MCF 10A (cell line): ENCODE results near the gene VAMP1. TPM values are rescaled to one million over a fixed set of nuclear protein-coding genes. Genes with fewer than 3 reads are reported as not detected.

Source experiments
- Bru-seq: library from RNA; stranded (reverse); fragments of 400-500 nt; gene quantifications from one replicate; lab custom pipeline; 2021; lab: Mats Ljungman, UMichigan
- BruChase-seq, 2 experiments: library from RNA; stranded (reverse); fragments of 400-500 nt; gene quantifications; one replicate each; lab custom pipeline; 2021; lab: Mats Ljungman, UMichigan
- BruUV-seq: library from RNA; stranded (reverse); fragments of 400-500 nt; replicated peaks from 2 replicates; lab custom pipeline; 2021; lab: Mats Ljungman, UMichigan
- CTCF ChIA-PET: fragments of 300-600 bp; sonication (Branson Sonifier 250); formaldehyde crosslinking; extraction: SDS; loops from one replicate; lab custom pipeline; 2021; ENCODE audit warnings: antibody characterized with exemption, inconsistent platforms; lab: Yijun Ruan, JAX
- POLR2A ChIA-PET: fragments of 300-600, 350-650 bp; sonication (Branson Sonifier 250); formaldehyde crosslinking; extraction: SDS; loops from one replicate; lab custom pipeline; 2020; ENCODE audit warnings: antibody characterized with exemption, inconsistent platforms; lab: Yijun Ruan, JAX
- DNase-seq: peaks from one replicate; pipeline ENCODE4 v3.0.0-alpha.2; 2018; ENCODE audit not compliant: unreplicated experiment
- H3K27ac Mint-ChIP-seq: one replicate; pipeline ENCODE4 v1.8.0; 2022; ENCODE audit warnings: mild to moderate bottlenecking, low read depth, mixed read lengths; ENCODE audit not compliant: unreplicated experiment
- H3K27me3 Mint-ChIP-seq: one replicate; pipeline ENCODE4 v1.8.0; 2022; ENCODE audit warnings: mixed read lengths; ENCODE audit not compliant: insufficient read depth, unreplicated experiment
- H3K36me3 Mint-ChIP-seq: one replicate; pipeline ENCODE4 v1.8.0; 2022; ENCODE audit warnings: mild to moderate bottlenecking, moderate library complexity, mixed read lengths; ENCODE audit not compliant: insufficient read depth, unreplicated experiment
- H3K4me1 Mint-ChIP-seq: one replicate; pipeline ENCODE4 v1.8.0; 2022; ENCODE audit warnings: mixed read lengths; ENCODE audit not compliant: insufficient read depth, unreplicated experiment
- H3K4me3 Mint-ChIP-seq: one replicate; pipeline ENCODE4 v1.8.0; 2022; ENCODE audit warnings: mild to moderate bottlenecking, moderate library complexity, mixed read lengths; ENCODE audit not compliant: unreplicated experiment
- H3K9me3 Mint-ChIP-seq: one replicate; pipeline ENCODE4 v1.8.0; 2022; ENCODE audit warnings: mixed read lengths; ENCODE audit not compliant: unreplicated experiment
- intact Hi-C: fragments of 100-400 bp; cut with micrococcal nuclease; formaldehyde crosslinking; loops from 2 replicates; pipeline ENCODE4 v1.14.1; 2022
- long read RNA-seq: library from polyadenylated mRNA; stranded (forward); transcript quantifications from one replicate; pipeline ENCODE4 v2.0.0, GENCODE V29; 2022
- total RNA-seq: library from RNA; stranded (reverse); gene quantifications from 2 replicates; pipeline ENCODE4 v1.2.3, GENCODE V29; 2022
- TF ChIP-seq, protein P1 (sequence below): fragments of 200-600 bp; IDR thresholded peaks from one replicate; pipeline ENCODE4 v1.8.0; 2022; ENCODE audit warnings: antibody characterized with exemption, mild to moderate bottlenecking; ENCODE audit not compliant: unreplicated experiment

The VAMP1 gene, protein sequence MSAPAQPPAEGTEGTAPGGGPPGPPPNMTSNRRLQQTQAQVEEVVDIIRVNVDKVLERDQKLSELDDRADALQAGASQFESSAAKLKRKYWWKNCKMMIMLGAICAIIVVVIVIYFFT
- 2.5 and 2.9 TPM in 2 replicates for total RNA-seq
- percentile 49 among the genes with signal in this experiment for Bru-seq, nascent RNA
- percentile 46 among the genes with signal in this experiment for BruChase-seq, experiment 1, labeled RNA remaining after a 6-hour chase
- percentile 51 among the genes with signal in this experiment for BruChase-seq, experiment 2, labeled RNA remaining after a 2-hour chase
- long read RNA-seq, partial matches to known transcripts, result 0 of 2 reads
- long read RNA-seq, other reads (novel, unspliced or antisense), result 1 of 2 reads

GRCh38 chr12:6470375-6471163, at the start of gene VAMP1:
VAMP1 (minus strand) TSS chr12:6470677; CDS start chr12:6470531, 146 bp downstream.
- Mint-ChIP-seq H3K27me3 (no peaks in the 10 kb centered on the region), H3K27ac (peak within 1 kb of the TSS; percentile 87), H3K36me3 (peaks cover 19% of the 10 kb centered on the region), H3K4me3 (peak within 1 kb of the TSS; percentile 72), H3K4me1 (peaks cover 13% of the 10 kb centered on the region), H3K9me3 (no peaks in the 10 kb centered on the region)
- ChIA-PET POLR2A (interaction anchor here (0.7 to 4.3 kb wide), 35 partner anchors 8 to 492 kb away, joined by 3 to 59 read pairs (median 4); partner anchors contain the start of genes GAPDH, LTBR, MRPL51 and SCNN1A), CTCF (interaction anchor here (0.8 to 3.3 kb wide), 9 partner anchors 16 to 136 kb away, joined by 3 to 18 read pairs (median 3); no protein-coding TSS in a partner anchor)
- TF ChIP-seq, protein P1, sequence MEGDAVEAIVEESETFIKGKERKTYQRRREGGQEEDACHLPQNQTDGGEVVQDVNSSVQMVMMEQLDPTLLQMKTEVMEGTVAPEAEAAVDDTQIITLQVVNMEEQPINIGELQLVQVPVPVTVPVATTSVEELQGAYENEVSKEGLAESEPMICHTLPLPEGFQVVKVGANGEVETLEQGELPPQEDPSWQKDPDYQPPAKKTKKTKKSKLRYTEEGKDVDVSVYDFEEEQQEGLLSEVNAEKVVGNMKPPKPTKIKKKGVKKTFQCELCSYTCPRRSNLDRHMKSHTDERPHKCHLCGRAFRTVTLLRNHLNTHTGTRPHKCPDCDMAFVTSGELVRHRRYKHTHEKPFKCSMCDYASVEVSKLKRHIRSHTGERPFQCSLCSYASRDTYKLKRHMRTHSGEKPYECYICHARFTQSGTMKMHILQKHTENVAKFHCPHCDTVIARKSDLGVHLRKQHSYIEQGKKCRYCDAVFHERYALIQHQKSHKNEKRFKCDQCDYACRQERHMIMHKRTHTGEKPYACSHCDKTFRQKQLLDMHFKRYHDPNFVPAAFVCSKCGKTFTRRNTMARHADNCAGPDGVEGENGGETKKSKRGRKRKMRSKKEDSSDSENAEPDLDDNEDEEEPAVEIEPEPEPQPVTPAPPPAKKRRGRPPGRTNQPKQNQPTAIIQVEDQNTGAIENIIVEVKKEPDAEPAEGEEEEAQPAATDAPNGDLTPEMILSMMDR, result no peak
- DNase-seq, result peak; percentile 96
- no TSS peak for BruUV-seq
- intact Hi-C loops, result loop anchor here (2.0 kb wide), 1 partner anchor 64 kb away; the partner anchor contains the start of gene GAPDH

GRCh38 chr12:6520186-6520585, 49.7 kb upstream of the VAMP1 start:
- intact Hi-C loops, result no loop called here
- H3K4me1 Mint-ChIP-seq, result no peaks in the 10 kb centered on the region
- no TSS peak for BruUV-seq
- H3K9me3 Mint-ChIP-seq, result no peaks in the 10 kb centered on the region
- no peak overlapping the region for H3K27ac Mint-ChIP-seq
- TF ChIP-seq, protein P1, result no peak
- peaks cover 86% of the 10 kb centered on the region for H3K36me3 Mint-ChIP-seq
- no peak overlapping the region for H3K4me3 Mint-ChIP-seq
- ChIA-PET POLR2A (interaction anchor here (0.6 to 1.0 kb wide), 3 partner anchors 8 to 100 kb away, joined by 3 to 4 read pairs (median 4); no protein-coding TSS in a partner anchor), CTCF (interaction anchor here (1.1 kb wide), 1 partner anchor 9 kb away, joined by 6 read pairs; no protein-coding TSS in a partner anchor)
- H3K27me3 Mint-ChIP-seq, result no peaks in the 10 kb centered on the region
- DNase-seq, result no peak

DNA sequence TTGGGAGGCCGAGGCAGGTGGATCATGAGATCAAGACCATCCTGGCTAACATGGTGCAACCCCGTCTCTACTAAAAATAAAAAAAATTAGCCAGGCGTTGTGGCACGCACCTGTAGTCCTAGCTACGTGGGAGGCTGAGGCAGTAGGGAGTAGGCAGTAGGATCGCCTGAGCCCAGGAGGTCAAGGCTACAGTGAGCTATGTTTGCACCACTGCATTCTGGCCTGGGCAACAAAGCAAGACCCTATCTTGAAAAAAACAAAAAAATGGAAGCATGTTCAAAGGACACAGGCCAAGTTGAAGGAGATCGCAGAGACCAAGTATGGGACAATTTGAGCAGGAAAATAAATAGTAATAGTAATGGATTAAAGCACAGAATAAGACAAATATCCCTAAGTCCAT, 37.6 kb upstream of the VAMP1 start:
- CTCF ChIA-PET, result interaction anchor here (2.7 kb wide), 1 partner anchor 30 kb away, joined by 20 read pairs; no protein-coding TSS in a partner anchor
- no peak for DNase-seq
- POLR2A ChIA-PET, result interaction anchor here (0.6 to 2.9 kb wide), 10 partner anchors 11 to 293 kb away, joined by 3 to 11 read pairs (median 5); partner anchors contain the start of genes GAPDH, MRPL51 and TAPBPL

More for the DNA sequence above, 37.6 kb upstream of the VAMP1 start:
- no TSS peak for BruUV-seq
- TF ChIP-seq, protein P1, result no peak
- intact Hi-C loops, result no loop called here
- Mint-ChIP-seq H3K36me3 (peaks cover 43% of the 10 kb centered on the region), H3K4me3 (no peak overlapping the region), H3K9me3 (no peaks in the 10 kb centered on the region), H3K4me1 (peaks cover 8% of the 10 kb centered on the region), H3K27ac (peak overlapping the region; percentile 95), H3K27me3 (no peaks in the 10 kb centered on the region)
